Neutrophil (primary cell): ENCODE data around the gene EZH1.

Source experiments
- H3K27ac ChIP-seq: fragments of 200-600 bp; sonication (generic); 2 replicates; pipeline ENCODE4 v1.5.1; 2016; ENCODE audit warnings: mild to moderate bottlenecking, moderate library complexity
- H3K27me3 ChIP-seq: fragments of 200-600 bp; sonication (generic); 2 replicates; pipeline ENCODE4 v1.6.0; 2016; ENCODE audit warnings: mild to moderate bottlenecking
- H3K36me3 ChIP-seq: fragments of 200-600 bp; sonication (generic); 2 replicates; pipeline ENCODE4 v1.5.1; 2017
- H3K4me1 ChIP-seq, 2 experiments: fragments of 200-600 bp in 1 of 2; sonication (generic) in 1 of 2; 1 replicate in 1 of 2; 2 replicates in 1 of 2; pipeline versions ENCODE4 v1.5.1 to v1.6.1; 2013 to 2016; ENCODE audit warnings: low read depth in 1 of 2, low read length in 1 of 2, mild to moderate bottlenecking in 1 of 2, moderate library complexity in 1 of 2; ENCODE audit not compliant: control insufficient read depth in 1 of 2, insufficient read depth in 1 of 2
- H3K4me3 ChIP-seq, 2 experiments: fragments of 200-600 bp in 1 of 2; sonication (generic) in 1 of 2; 1 replicate in 1 of 2; 2 replicates in 1 of 2; pipeline ENCODE4 v1.5.1; 2013 to 2016; ENCODE audit warnings: low read depth in 1 of 2, low read length in 1 of 2, mild to moderate bottlenecking in 1 of 2, moderate library complexity in 1 of 2
- H3K9me3 ChIP-seq: fragments of 200-600 bp; sonication (generic); 2 replicates; pipeline ENCODE4 v1.5.1; 2016
- CTCF ChIP-seq: fragments of 200-600 bp; sonication (generic); IDR thresholded peaks from 2 replicates; pipeline ENCODE4 v1.5.1; 2016; ENCODE audit warnings: antibody characterized with exemption

EZH1 gene

GRCh38 chr17:42681976-42682721, 62.7 kb downstream of the EZH1 start, which contains the start of gene CNTNAP1:
CNTNAP1 (plus strand) TSS chr17:42682531; CDS start chr17:42682830, 299 bp downstream.
- Histone ChIP-seq H3K36me3 (no peaks in the 10 kb centered on the region), H3K27ac (no peak within 1 kb of the TSS), H3K9me3 (no peaks in the 10 kb centered on the region), H3K27me3 (peaks cover 64% of the 10 kb centered on the region), H3K4me3 (no peak within 1 kb of the TSS), H3K4me1 (peaks cover 47 to 50% of the 10 kb centered on the region in 2 experiments)
- TF ChIP-seq CTCF = no peak

- Histone ChIP-seq H3K27me3 (peaks cover 72% of the 10 kb centered on the region), H3K4me3 (peak overlapping the region; percentile 75 to 80)
- TF ChIP-seq CTCF = no peak
Measured at GRCh38 chr17:42680331-42680808, 64.5 kb downstream of the EZH1 start.

GRCh38 chr17:42679492-42680330, 65.1 kb downstream of the EZH1 start:
- peak; percentile 91 for TF ChIP-seq CTCF
- Histone ChIP-seq H3K27ac (peak overlapping the region; percentile 73), H3K36me3 (no peaks in the 10 kb centered on the region), H3K9me3 (no peaks in the 10 kb centered on the region), H3K4me1 (peaks cover 62 to 72% of the 10 kb centered on the region in 2 experiments), H3K27me3 (peaks cover 72% of the 10 kb centered on the region), H3K4me3 (peak overlapping the region; percentile 75 to 80)

More at GRCh38 chr17:42680331-42680808, 64.5 kb downstream of the EZH1 start:
- H3K9me3 ChIP-seq = no peaks in the 10 kb centered on the region
- peaks cover 62 to 67% of the 10 kb centered on the region in 2 experiments for H3K4me1 ChIP-seq
- H3K27ac ChIP-seq = peak overlapping the region; percentile 73
- H3K36me3 ChIP-seq = no peaks in the 10 kb centered on the region

GRCh38 chr17:42678951-42679491, 65.8 kb downstream of the EZH1 start:
- peak overlapping the region; percentile 75 to 80 for H3K4me3 ChIP-seq
- peaks cover 72% of the 10 kb centered on the region for H3K27me3 ChIP-seq
- H3K27ac ChIP-seq = peak overlapping the region; percentile 73
- H3K9me3 ChIP-seq = no peaks in the 10 kb centered on the region
- no peak for TF ChIP-seq CTCF
- no peaks in the 10 kb centered on the region for H3K36me3 ChIP-seq
- H3K4me1 ChIP-seq = peaks cover 69 to 79% of the 10 kb centered on the region in 2 experiments
